Erythroblast (primary cell): ENCODE results near the gene CAPN7.

ENCODE experiments used
- GATA1 ChIP-seq: IDR thresholded peaks from 2 replicates; pipeline ENCODE4 v1.6.1; 2011; ENCODE audit warnings: low read depth, mild to moderate bottlenecking, control low read depth, low read length, moderate library complexity
- POLR2A ChIP-seq: IDR thresholded peaks from 2 replicates; pipeline ENCODE4 v1.6.1; 2011; ENCODE audit warnings: mild to moderate bottlenecking, low read length

GRCh38 chr3:15197340-15198029 lies 8.6 kb upstream of the CAPN7 start:
- TF ChIP-seq POLR2A (no peak), GATA1 (no peak)
